GM18499 (cell line): ENCODE data around the gene ARID5B.

Source experiments
- ATAC-seq: cut with Tn5 transposase; IDR thresholded peaks from one replicate; pipeline ENCODE4 v1.9.1; 2021; ENCODE audit warnings: moderate number of reproducible peaks; ENCODE audit not compliant: insufficient read depth, unreplicated experiment

The ARID5B gene

GRCh38 chr10:61933859-61934555, 32.5 kb downstream of the ARID5B start:
- no peak for ATAC-seq

- no peak for ATAC-seq
These were observed 33.6 kb downstream of the ARID5B start for GRCh38 chr10:61935077-61935476.

GRCh38 chr10:61936770-61937169, 35.3 kb downstream of the ARID5B start:
- no peak for ATAC-seq

- ATAC-seq, result peak; percentile 37
These were observed 36.3 kb downstream of the ARID5B start for GRCh38 chr10:61937631-61938351.

- ATAC-seq, result no peak
These were observed 38.4 kb downstream of the ARID5B start for GRCh38 chr10:61939902-61940301.

- ATAC-seq, result no peak
These were observed 39.7 kb downstream of the ARID5B start for GRCh38 chr10:61941202-61941681.

- no peak for ATAC-seq
These were observed 41.3 kb downstream of the ARID5B start for GRCh38 chr10:61942604-61943461.

- peak; percentile 45 for ATAC-seq
These were observed 42.3 kb downstream of the ARID5B start for GRCh38 chr10:61943674-61944378.

- ATAC-seq, result no peak
These were observed 43.1 kb downstream of the ARID5B start for GRCh38 chr10:61944410-61945147.

GRCh38 chr10:61949687-61950086, 48.2 kb downstream of the ARID5B start:
- ATAC-seq, result no peak

- no peak for ATAC-seq
These were observed 49.1 kb downstream of the ARID5B start for GRCh38 chr10:61950449-61951143.

- no peak for ATAC-seq
These were observed 49.6 kb downstream of the ARID5B start for GRCh38 chr10:61951144-61951483.

- no peak for ATAC-seq
These were observed 50.7 kb downstream of the ARID5B start for GRCh38 chr10:61952028-61952674.

GRCh38 chr10:61953183-61953582, 51.7 kb downstream of the ARID5B start:
- ATAC-seq, result no peak

- ATAC-seq, result no peak
These were observed 56.3 kb downstream of the ARID5B start for GRCh38 chr10:61957806-61958205.

- ATAC-seq, result no peak
These were observed 56.8 kb downstream of the ARID5B start for GRCh38 chr10:61958311-61958710.

GRCh38 chr10:61958805-61959204, 57.3 kb downstream of the ARID5B start:
- no peak for ATAC-seq

GRCh38 chr10:61959814-61960213, 58.3 kb downstream of the ARID5B start:
- no peak for ATAC-seq
